MCF 10A (cell line): Measurements from ENCODE around the gene GPRC5A. TPM values are rescaled to one million over a fixed set of nuclear protein-coding genes. Genes with fewer than 3 reads are reported as not detected.

ENCODE experiments used
- BruUV-seq: library from RNA; stranded (reverse); fragments of 400-500 nt; replicated peaks from 2 replicates; lab custom pipeline; 2021; lab: Mats Ljungman, UMichigan
- CTCF ChIA-PET: fragments of 300-600 bp; sonication (Branson Sonifier 250); formaldehyde crosslinking; extraction: SDS; loops from one replicate; lab custom pipeline; 2021; ENCODE audit warnings: antibody characterized with exemption, inconsistent platforms; lab: Yijun Ruan, JAX
- POLR2A ChIA-PET: fragments of 300-600, 350-650 bp; sonication (Branson Sonifier 250); formaldehyde crosslinking; extraction: SDS; loops from one replicate; lab custom pipeline; 2020; ENCODE audit warnings: antibody characterized with exemption, inconsistent platforms; lab: Yijun Ruan, JAX
- DNase-seq: peaks from one replicate; pipeline ENCODE4 v3.0.0-alpha.2; 2018; ENCODE audit not compliant: unreplicated experiment
- H3K27ac Mint-ChIP-seq: one replicate; pipeline ENCODE4 v1.8.0; 2022; ENCODE audit warnings: mild to moderate bottlenecking, low read depth, mixed read lengths; ENCODE audit not compliant: unreplicated experiment
- H3K27me3 Mint-ChIP-seq: one replicate; pipeline ENCODE4 v1.8.0; 2022; ENCODE audit warnings: mixed read lengths; ENCODE audit not compliant: insufficient read depth, unreplicated experiment
- H3K36me3 Mint-ChIP-seq: one replicate; pipeline ENCODE4 v1.8.0; 2022; ENCODE audit warnings: mild to moderate bottlenecking, moderate library complexity, mixed read lengths; ENCODE audit not compliant: insufficient read depth, unreplicated experiment
- H3K4me1 Mint-ChIP-seq: one replicate; pipeline ENCODE4 v1.8.0; 2022; ENCODE audit warnings: mixed read lengths; ENCODE audit not compliant: insufficient read depth, unreplicated experiment
- H3K4me3 Mint-ChIP-seq: one replicate; pipeline ENCODE4 v1.8.0; 2022; ENCODE audit warnings: mild to moderate bottlenecking, moderate library complexity, mixed read lengths; ENCODE audit not compliant: unreplicated experiment
- H3K9me3 Mint-ChIP-seq: one replicate; pipeline ENCODE4 v1.8.0; 2022; ENCODE audit warnings: mixed read lengths; ENCODE audit not compliant: unreplicated experiment
- intact Hi-C: fragments of 100-400 bp; cut with micrococcal nuclease; formaldehyde crosslinking; loops from 2 replicates; pipeline ENCODE4 v1.14.1; 2022
- total RNA-seq: library from RNA; stranded (reverse); gene quantifications from 2 replicates; pipeline ENCODE4 v1.2.3, GENCODE V29; 2022
- TF ChIP-seq, protein P1 (sequence below): fragments of 200-600 bp; IDR thresholded peaks from one replicate; pipeline ENCODE4 v1.8.0; 2022; ENCODE audit warnings: antibody characterized with exemption, mild to moderate bottlenecking; ENCODE audit not compliant: unreplicated experiment

The GPRC5A gene
- total RNA-seq, 1 experiment from 2014 or later: 24.1 TPM

DNA sequence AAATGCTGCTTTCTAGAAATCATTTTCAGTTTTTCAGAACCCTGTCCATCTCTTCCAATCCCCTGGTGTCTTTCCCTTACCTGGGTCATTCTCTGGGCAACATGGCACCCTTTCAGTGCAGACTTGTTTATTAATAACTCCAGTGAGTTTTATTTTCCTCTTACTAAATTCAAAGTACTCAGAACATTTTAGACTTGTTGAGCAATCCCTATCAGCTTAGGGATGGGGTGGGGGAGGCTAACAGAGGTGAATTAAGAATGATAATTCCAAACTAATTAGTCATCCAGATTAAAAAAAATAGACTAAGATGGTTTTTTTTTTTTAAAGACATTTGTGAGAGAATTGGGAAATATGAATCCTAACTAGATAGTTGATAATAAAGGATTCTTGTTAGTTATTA lies 10.7 kb downstream of the GPRC5A start:
- TF ChIP-seq, protein P1, sequence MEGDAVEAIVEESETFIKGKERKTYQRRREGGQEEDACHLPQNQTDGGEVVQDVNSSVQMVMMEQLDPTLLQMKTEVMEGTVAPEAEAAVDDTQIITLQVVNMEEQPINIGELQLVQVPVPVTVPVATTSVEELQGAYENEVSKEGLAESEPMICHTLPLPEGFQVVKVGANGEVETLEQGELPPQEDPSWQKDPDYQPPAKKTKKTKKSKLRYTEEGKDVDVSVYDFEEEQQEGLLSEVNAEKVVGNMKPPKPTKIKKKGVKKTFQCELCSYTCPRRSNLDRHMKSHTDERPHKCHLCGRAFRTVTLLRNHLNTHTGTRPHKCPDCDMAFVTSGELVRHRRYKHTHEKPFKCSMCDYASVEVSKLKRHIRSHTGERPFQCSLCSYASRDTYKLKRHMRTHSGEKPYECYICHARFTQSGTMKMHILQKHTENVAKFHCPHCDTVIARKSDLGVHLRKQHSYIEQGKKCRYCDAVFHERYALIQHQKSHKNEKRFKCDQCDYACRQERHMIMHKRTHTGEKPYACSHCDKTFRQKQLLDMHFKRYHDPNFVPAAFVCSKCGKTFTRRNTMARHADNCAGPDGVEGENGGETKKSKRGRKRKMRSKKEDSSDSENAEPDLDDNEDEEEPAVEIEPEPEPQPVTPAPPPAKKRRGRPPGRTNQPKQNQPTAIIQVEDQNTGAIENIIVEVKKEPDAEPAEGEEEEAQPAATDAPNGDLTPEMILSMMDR: no peak
- H3K9me3 Mint-ChIP-seq: no peaks in the 10 kb centered on the region
- peak overlapping the region; percentile 68 for H3K4me3 Mint-ChIP-seq
- peaks cover 48% of the 10 kb centered on the region for H3K4me1 Mint-ChIP-seq
- TSS peak; percentile 72 for BruUV-seq
- H3K36me3 Mint-ChIP-seq: peaks cover 18% of the 10 kb centered on the region
- DNase-seq: peak; percentile 75
- H3K27me3 Mint-ChIP-seq: no peaks in the 10 kb centered on the region
- ChIA-PET CTCF (interaction anchor here (0.5 to 2.9 kb wide), 10 partner anchors 10 to 310 kb away, joined by 3 to 22 read pairs (median 6); partner anchors contain the start of gene GPRC5A), POLR2A (interaction anchor here (0.6 to 5.3 kb wide), 12 partner anchors 10 to 321 kb away, joined by 3 to 81 read pairs (median 5); partner anchors contain the start of genes DDX47, EMP1 and GPRC5A)
- intact Hi-C loops: loop anchor here (5.0 kb wide), 2 partner anchors 185 to 200 kb away; partner anchors contain the start of genes CDKN1B and GSG1
- peak overlapping the region; percentile 91 for H3K27ac Mint-ChIP-seq

DNA sequence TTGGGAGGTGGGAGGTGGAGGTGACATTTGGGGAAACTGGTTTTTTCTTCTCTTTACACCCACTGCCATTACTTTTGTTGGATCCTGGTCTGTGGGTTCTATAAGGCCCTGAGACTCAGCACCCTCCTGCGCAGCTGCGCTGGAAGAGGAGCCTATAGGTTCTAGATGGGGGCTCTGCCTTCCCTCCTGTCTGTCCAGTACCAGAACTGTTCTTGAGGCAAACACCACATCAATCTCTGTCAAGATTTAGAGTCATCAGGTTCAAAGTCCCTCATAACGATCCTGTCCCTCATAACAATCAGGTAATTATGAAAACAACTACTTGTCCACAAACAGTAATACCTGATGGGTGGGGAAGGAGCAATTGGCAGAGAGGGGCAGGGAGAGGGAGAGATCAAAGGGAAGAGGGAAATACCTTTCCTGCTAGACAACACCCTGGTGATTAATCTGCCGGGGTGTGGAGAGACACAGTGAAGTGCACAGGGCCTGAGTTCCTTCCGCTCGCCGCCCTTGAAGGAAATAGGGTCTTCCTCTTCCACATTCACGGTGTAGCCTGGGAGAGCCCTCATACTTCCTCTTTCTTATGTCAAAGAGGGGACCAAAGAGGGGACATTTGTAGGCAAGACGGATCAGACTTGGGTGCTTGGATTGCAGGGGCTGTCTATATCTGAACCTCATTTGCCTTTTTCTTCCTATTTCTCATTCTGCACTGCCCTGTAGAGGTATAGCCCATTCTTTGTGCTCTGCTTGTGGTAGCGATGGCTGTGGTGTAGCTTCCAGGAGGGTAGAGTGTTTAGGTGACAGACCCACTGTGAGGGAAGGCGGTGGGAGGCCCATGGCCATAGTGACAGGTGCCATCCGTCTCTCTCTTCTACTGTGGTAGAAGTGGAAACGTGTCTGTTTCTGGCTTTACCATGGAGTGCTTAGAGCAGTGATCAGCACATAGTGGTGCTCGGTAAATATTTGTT lies 12.6 kb downstream of the GPRC5A start:
- peak; percentile 44 for DNase-seq
- no peaks in the 10 kb centered on the region for H3K27me3 Mint-ChIP-seq
- peaks cover 26% of the 10 kb centered on the region for H3K36me3 Mint-ChIP-seq
- H3K9me3 Mint-ChIP-seq: no peaks in the 10 kb centered on the region
- H3K4me1 Mint-ChIP-seq: peaks cover 48% of the 10 kb centered on the region
- no TSS peak for BruUV-seq
- ChIA-PET POLR2A (no interaction called here), CTCF (interaction anchor here (0.6 to 3.4 kb wide), 8 partner anchors 12 to 351 kb away, joined by 3 to 26 read pairs (median 4); no protein-coding TSS in a partner anchor)
- intact Hi-C loops: loop anchor here (5.0 kb wide), 2 partner anchors 187 to 198 kb away; partner anchors contain the start of genes CDKN1B and GSG1
- TF ChIP-seq, protein P1: no peak
- no peak overlapping the region for H3K27ac Mint-ChIP-seq
- no peak overlapping the region for H3K4me3 Mint-ChIP-seq

DNA sequence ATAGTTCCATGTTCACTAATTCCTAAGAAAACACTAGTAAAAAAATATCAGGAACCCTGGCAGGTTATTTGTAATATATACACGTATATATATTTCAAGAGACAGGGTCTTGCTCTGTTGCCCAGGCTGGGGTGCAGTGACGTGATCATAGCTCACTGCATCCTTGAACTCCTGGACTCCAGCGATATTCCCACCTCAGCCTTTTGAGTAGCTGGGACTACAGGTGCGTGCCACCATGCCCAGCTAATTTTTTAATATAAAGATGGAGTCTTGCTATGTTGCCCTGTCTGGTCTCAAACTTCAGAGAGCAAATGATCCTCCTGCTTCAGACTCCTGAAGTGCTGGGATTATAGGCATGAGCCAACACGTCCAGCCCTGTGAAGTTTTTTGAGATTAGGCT lies 16.2 kb downstream of the GPRC5A start:
- intact Hi-C loops: no loop called here
- Mint-ChIP-seq H3K27me3 (no peaks in the 10 kb centered on the region), H3K4me1 (peaks cover 26% of the 10 kb centered on the region), H3K4me3 (no peak overlapping the region), H3K9me3 (no peaks in the 10 kb centered on the region), H3K36me3 (peaks cover 62% of the 10 kb centered on the region), H3K27ac (no peak overlapping the region)
- BruUV-seq: no TSS peak
- CTCF ChIA-PET: interaction anchor here (0.8 to 1.9 kb wide), 4 partner anchors 9 to 76 kb away, joined by 4 to 13 read pairs (median 6); no protein-coding TSS in a partner anchor
- TF ChIP-seq, protein P1: no peak
- POLR2A ChIA-PET: interaction anchor here (0.6 to 1.0 kb wide), 3 partner anchors 91 to 385 kb away, joined by 3 read pairs; partner anchors contain the start of gene CREBL2
- no peak for DNase-seq

DNA sequence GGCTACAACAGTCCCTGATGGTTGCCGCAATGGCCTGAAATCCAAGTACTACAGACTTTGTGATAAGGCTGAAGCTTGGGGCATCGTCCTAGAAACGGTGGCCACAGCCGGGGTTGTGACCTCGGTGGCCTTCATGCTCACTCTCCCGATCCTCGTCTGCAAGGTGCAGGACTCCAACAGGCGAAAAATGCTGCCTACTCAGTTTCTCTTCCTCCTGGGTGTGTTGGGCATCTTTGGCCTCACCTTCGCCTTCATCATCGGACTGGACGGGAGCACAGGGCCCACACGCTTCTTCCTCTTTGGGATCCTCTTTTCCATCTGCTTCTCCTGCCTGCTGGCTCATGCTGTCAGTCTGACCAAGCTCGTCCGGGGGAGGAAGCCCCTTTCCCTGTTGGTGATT lies 16.9 kb downstream of the GPRC5A start:
- no peak for DNase-seq
- intact Hi-C loops: no loop called here
- Mint-ChIP-seq H3K36me3 (peaks cover 66% of the 10 kb centered on the region), H3K27me3 (no peaks in the 10 kb centered on the region), H3K9me3 (no peaks in the 10 kb centered on the region), H3K4me3 (no peak overlapping the region), H3K4me1 (peaks cover 26% of the 10 kb centered on the region), H3K27ac (no peak overlapping the region)
- BruUV-seq: no TSS peak
- CTCF ChIA-PET: interaction anchor here (0.6 to 1.9 kb wide), 7 partner anchors 8 to 304 kb away, joined by 3 to 13 read pairs (median 5); no protein-coding TSS in a partner anchor
- TF ChIP-seq, protein P1: no peak
- POLR2A ChIA-PET: interaction anchor here (0.7 to 1.0 kb wide), 3 partner anchors 9 to 297 kb away, joined by 3 to 4 read pairs (median 3); partner anchors contain the start of gene CREBL2
